Jurkat, Clone E6-1 (cell line): ENCODE data around the gene WT1.

Source experiments
- DNase-seq: peaks from one replicate; pipeline ENCODE4 v3.0.0-alpha.2; 2011; ENCODE audit warnings: low read depth, low spot score
- H3K4me3 ChIP-seq: 2 replicates; pipeline ENCODE4 v1.5.1; 2011; ENCODE audit warnings: mild to moderate bottlenecking, low read length, control low read depth, moderate library complexity

The WT1 gene

DNA sequence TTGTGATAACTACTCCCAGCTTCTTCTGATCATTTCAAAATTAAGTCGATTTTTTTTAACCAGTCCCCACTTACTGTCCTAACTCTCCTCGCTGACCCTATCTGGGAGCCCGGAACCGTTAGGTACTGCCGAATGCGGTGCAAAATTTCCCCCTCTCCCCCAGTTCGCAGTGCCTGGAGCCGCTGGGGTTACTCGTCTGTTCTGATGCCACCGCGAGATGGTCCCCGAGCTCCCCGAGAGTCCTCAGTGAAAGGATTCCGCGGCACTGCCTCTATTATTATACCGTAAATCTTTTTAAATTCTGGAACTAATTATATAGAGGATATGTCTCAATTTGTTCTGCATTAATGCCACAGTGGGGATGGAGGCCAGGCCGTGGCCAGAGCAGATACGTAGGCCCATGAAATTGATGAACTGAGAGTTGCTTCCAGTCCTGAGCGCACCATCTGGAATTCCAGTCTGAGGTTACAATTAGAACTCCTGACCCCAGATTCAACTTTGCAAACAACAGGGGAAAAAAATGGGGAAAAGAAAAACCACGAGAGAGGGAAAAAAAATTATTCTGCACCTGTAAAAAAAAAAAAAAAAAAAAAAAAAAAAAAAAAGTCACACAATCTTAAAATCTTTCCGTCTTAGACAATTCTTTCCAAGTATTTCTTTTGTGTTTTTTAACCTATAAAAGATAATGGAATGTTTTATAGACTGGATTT, 4.3 kb upstream of the WT1 start:
- H3K4me3 ChIP-seq, result no peak overlapping the region
- DNase-seq, result no peak

DNA sequence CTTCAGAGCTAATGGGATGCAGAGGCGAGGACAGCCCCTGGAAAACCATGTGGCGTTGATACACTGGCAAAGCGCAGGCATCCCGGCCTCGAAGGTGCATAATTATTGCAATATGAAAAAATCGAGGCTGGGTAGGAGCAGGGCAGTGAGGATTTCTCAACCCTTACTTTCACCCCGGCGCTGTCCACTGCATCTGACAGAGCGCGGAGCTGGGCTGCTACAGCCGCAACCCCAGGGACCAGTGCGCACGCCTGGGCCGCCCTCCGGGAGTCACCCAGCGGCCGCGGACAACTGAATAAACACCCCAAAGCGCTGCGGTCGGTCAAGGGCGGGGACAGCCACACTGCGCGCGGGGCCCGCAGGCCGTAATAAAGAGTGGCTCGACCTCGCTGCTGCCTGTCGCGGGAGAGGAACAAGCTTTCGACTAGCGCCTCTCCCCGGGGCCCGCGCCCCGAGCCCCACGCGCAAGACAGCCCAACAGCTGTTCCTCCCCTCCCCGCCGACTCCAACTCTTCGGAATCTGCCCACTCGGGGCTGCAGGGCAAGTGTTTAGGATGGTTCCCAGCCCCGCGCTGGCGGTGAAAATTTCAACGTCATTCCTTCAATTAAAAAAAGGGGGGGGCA, 3.6 kb upstream of the WT1 start:
- no peak overlapping the region for H3K4me3 ChIP-seq
- no peak for DNase-seq

DNA sequence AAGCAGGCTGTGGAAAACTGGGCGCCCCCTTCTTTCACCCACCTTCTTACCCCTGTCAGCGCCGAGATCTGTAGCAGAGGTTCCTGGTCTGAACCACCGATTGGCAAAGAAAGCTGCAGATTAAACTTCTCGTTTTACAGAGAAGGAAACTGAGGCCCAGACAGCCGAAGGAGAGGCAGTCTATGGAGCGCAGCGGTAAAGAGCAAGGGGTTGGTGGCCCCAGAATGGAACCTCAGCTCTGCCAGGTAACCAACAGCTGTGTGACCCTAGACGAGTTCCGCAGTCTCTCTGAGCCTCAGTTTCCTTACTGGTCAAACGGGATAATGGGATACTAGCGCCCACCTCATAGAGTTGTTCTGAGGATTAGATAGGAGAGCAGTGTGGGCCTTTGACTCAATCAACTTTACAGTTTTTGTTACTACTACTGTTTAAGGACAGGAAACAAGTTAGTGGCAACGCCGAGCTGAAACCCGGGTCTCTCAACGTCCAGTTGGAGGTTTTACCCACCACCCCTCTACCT, 3.1 kb upstream of the WT1 start:
- DNase-seq, result no peak
- H3K4me3 ChIP-seq, result no peak overlapping the region

- no peak overlapping the region for H3K4me3 ChIP-seq
- no peak for DNase-seq
These were observed 2.4 kb upstream of the WT1 start for GRCh38 chr11:32437495-32438345.

DNA sequence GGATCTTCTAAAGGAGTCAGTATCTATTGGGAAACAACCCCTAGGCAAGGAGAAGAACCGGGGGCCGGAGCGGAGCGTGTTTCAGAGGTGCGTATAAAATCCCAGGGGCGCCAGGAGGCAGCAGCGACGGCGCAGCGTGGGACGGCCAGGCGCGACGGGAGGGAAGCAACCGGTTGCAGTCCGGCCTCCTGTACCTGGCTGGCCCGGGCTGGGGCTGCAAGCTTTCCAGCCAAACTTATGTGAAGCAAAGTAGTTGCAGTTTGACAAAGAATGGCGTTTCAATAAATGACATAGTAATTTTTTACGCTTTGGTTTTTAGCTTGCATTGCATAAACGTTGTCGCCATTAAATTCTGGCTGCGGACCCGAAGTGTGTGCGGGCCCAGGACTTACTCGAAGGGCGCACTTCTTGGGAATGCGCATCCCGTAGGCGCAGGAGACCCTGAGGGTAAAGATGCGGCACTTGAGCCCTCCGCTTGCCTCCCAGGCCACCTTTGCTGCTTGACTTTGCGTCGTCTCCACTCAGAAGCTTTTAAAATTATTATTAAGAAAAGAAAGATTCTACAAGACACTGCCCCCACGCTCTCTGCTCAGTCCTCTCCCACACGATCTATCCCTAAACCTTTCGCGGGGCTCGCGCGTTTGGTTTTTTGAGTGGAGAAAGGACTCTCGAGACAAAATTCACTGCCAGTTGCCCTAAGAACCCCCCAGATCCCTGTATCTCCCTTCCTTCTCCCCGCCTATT, 1.6 kb upstream of the WT1 start:
- no peak overlapping the region for H3K4me3 ChIP-seq
- no peak for DNase-seq

DNA sequence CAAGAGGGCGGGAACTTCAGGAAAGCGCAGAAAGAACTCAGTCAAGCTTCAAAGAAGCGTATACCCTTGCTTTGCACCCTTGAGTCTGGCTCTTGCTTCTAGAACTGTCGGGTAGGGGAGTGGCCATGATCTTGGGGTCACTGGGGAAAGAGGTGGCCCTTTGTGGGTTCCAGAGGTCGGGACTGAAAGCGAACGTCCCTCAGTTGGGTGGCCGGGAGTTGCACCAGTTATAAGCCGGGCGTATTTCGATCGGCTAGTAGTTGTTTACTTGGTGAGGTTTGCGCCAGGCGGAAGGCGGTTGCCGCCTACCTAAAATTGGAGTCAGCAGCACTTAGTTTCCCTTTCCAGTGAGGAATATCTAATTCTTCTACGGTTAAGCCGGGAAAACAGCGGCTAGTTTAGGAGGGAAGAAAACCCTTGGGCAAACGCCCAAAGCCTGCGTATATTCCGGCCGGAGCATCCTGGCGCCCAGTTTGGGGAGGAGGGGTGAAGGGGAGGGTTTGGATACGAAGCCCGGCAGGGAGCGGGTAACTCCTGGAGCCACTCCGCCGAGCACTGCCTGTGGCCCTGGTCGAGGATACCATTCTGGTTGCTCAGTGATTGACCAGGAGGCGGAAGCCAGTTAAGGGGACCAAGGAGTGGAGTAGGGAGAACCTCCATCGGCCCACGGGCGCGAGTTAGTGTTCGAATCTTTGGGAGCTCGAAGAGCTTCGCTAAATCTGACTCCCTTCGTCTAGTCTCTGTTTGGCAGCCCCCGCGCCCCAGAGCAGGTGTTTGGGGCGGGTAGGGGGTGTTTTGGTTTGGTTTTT, 807 bp upstream of the WT1 start:
- DNase-seq, result no peak
- no peak overlapping the region for H3K4me3 ChIP-seq

DNA sequence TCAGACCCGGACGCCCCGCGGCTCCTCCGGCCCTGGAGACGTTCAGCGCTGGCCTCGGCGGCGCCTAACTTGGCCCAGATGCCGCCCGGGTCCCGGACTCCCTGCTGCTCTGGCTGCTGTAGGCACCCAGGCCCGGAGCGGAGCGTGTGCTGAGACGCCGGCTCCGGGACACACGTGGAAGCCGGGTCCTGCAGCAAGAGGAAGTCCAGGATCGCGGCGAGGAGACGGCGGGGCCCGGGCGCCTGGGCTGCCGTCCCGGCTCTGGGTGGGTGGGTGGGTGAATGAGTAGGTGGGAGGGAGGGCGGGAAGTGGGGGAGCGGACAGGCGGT, 223 bp downstream of the WT1 start:
- H3K4me3 ChIP-seq, result no peak overlapping the region
- DNase-seq, result no peak

- DNase-seq, result no peak
- no peak overlapping the region for H3K4me3 ChIP-seq
These were observed 785 bp downstream of the WT1 start for GRCh38 chr11:32434356-32435151.

GRCh38 chr11:32433914-32434355, 1.4 kb downstream of the WT1 start:
- H3K4me3 ChIP-seq, result no peak overlapping the region
- no peak for DNase-seq

- no peak overlapping the region for H3K4me3 ChIP-seq
- DNase-seq, result no peak
These were observed 2.0 kb downstream of the WT1 start for GRCh38 chr11:32433101-32433913.

- DNase-seq, result no peak
- no peak overlapping the region for H3K4me3 ChIP-seq
These were observed 2.8 kb downstream of the WT1 start for GRCh38 chr11:32432565-32432964.

DNA sequence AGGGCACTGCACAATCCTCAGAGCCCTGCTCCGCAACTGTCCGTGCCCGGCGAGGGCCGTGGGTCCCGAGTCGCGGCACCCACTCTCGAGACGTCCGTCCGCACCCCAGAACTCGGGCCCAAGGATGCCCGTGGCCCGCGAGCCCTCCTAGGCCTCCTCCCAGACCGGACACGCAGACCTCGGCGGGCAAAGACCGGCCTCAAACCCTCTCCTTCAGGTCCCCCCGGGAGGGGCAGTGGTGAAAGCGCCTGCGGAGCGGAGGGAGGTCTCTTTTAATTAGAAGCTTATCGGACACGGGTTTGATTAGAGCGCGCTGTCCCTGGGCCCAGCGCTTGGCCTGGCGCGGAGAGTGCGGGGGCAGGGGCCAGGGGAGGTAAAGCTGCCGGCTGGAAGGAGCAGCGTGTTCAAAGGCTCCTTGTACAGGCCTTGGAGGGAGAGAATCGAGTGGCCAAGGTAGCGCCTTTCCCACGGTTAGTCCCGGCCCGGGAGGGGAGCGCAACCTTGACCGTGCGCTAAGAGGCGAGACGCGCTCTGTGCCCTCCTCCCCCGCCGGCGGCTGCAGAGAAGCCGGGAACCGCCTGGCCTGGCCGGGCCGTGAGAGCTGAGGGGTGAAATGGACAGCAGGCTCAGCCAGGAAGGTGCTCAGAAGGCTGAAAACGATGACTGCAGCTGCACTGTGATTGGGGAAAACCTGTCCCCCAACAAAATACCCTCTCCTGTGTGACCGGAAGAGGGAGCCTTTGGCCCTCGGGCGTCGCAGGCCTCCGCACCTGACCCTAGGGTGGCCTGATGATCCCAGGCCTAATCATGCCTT, 4.6 kb downstream of the WT1 start:
- H3K4me3 ChIP-seq, result no peak overlapping the region
- no peak for DNase-seq

- H3K4me3 ChIP-seq, result no peak overlapping the region
- no peak for DNase-seq
These were observed 5.9 kb downstream of the WT1 start for GRCh38 chr11:32429477-32429876.

DNA sequence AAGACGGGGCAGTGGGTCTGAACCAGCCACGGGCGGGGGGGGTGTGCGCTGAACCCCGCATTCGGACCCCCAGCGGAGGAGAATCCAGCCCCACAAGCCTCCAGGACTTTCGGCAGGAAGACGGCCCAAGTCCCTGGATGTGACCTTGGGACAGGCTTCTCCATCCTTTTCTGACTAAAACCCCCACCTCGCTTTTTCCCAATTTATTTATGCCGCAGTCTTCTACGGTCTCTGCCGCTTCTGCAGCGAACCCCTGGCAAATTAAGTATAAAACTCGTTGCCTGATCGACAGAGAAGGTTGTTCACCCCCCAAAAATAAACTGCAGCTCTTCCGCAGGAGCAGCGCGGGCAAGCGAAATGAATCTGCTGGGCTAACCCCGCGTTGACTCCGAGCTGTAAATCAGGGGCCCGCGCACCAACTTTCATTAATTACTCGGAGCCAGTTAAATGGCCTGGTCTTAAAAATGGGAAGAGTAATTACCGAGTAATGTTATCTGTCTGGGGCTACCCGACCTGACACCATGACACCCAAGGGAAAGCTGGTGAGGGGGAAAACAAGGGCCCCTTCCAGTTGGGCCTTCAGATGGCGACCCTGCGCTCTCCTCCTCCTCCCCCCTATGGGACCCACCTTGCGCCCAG, 6.6 kb downstream of the WT1 start:
- H3K4me3 ChIP-seq, result no peak overlapping the region
- no peak for DNase-seq

GRCh38 chr11:32427935-32428664, 7.2 kb downstream of the WT1 start:
- no peak overlapping the region for H3K4me3 ChIP-seq
- DNase-seq, result no peak
